BJ (cell line): Measurements from ENCODE around the gene ARHGAP26. TPM values are rescaled to one million over a fixed set of nuclear protein-coding genes. Genes with fewer than 3 reads are reported as not detected.

Source experiments
- CTCF ChIA-PET: fragments of 350-600 bp; formaldehyde crosslinking; extraction: SDS; loops from one replicate; lab custom pipeline; 2021; ENCODE audit warnings: antibody characterized with exemption, inconsistent platforms; lab: Yijun Ruan, JAX
- POLR2A ChIA-PET: fragments of 300-600 bp; sonication (Branson Sonifier 250); formaldehyde crosslinking; extraction: SDS; loops from one replicate; lab custom pipeline; 2021; ENCODE audit warnings: antibody characterized with exemption; lab: Charles Lee
- DNase-seq: peaks from one replicate; pipeline ENCODE4 v3.0.0-alpha.2; 2011; ENCODE audit warnings: low read depth
- H3K27me3 ChIP-seq: 2 replicates; pipeline ENCODE4 v1.6.0; 2011; ENCODE audit warnings: low read length; ENCODE audit not compliant: control insufficient read depth, insufficient read depth
- H3K36me3 ChIP-seq: 2 replicates; pipeline ENCODE4 v1.5.1; 2011; ENCODE audit warnings: low read length; ENCODE audit not compliant: control insufficient read depth, insufficient read depth
- H3K4me3 ChIP-seq: 2 replicates; pipeline ENCODE4 v1.5.1; 2011; ENCODE audit warnings: low read depth, mild to moderate bottlenecking, control low read depth, low read length
- CTCF ChIP-seq: IDR thresholded peaks from 2 replicates; pipeline ENCODE4 v1.5.1; 2011; ENCODE audit warnings: low read depth, mild to moderate bottlenecking, control low read depth, inconsistent platforms, low read length, moderate library complexity; ENCODE audit not compliant: insufficient read depth
- polyA plus RNA-seq: library from polyadenylated mRNA; depleted of rRNA; stranded (reverse); fragments of >200 nt; gene quantifications from 2 replicates; pipeline ENCODE4 v1.2.3, GENCODE V29; 2011

ARHGAP26 gene
- polyA plus RNA-seq, 1 experiment: 4.8 TPM

GRCh38 chr5:142886956-142887355 lies 116.8 kb downstream of the ARHGAP26 start:
- ChIA-PET CTCF (interaction anchor here (1.2 to 26.4 kb wide), 3 partner anchors 36 to 231 kb away, joined by 3 to 1105 read pairs (median 7); no protein-coding TSS in a partner anchor), POLR2A (no interaction called here)
- Histone ChIP-seq H3K36me3 (no peaks in the 10 kb centered on the region), H3K4me3 (no peak overlapping the region), H3K27me3 (no peaks in the 10 kb centered on the region; the same call in 1 of the 2 replicates)
- DNase-seq: no peak
- TF ChIP-seq CTCF: no peak

GRCh38 chr5:142888469-142889085 lies 118.4 kb downstream of the ARHGAP26 start:
- Histone ChIP-seq H3K4me3 (no peak overlapping the region), H3K27me3 (no peaks in the 10 kb centered on the region; the same call in 1 of the 2 replicates), H3K36me3 (no peaks in the 10 kb centered on the region)
- POLR2A ChIA-PET: no interaction called here
- peak; percentile 68 for TF ChIP-seq CTCF
- DNase-seq: no peak
- CTCF ChIA-PET: interaction anchor here (0.6 to 26.4 kb wide), 28 partner anchors 8 to 859 kb away, joined by 3 to 1105 read pairs (median 3); partner anchors contain the start of gene ARHGAP26

GRCh38 chr5:142892021-142892420 lies 121.8 kb downstream of the ARHGAP26 start:
- ChIA-PET POLR2A (no interaction called here), CTCF (interaction anchor here (1.6 to 26.4 kb wide), 3 partner anchors 10 to 933 kb away, joined by 4 to 1105 read pairs (median 26); no protein-coding TSS in a partner anchor)
- no peak for DNase-seq
- Histone ChIP-seq H3K27me3 (no peaks in the 10 kb centered on the region; the same call in 1 of the 2 replicates), H3K4me3 (no peak overlapping the region), H3K36me3 (0 out of 2 replicates have a peak, but pooled peaks cover 1% of the 10 kb centered on the region)
- TF ChIP-seq CTCF: no peak

- 0 out of 2 replicates have a peak, but pooled peaks cover 1% of the 10 kb centered on the region for H3K36me3 ChIP-seq
- CTCF ChIA-PET: interaction anchor here (4.1 kb wide), 1 partner anchor 13 kb away, joined by 26 read pairs; no protein-coding TSS in a partner anchor
- TF ChIP-seq CTCF: no peak
- POLR2A ChIA-PET: no interaction called here
- DNase-seq: no peak
- no peak overlapping the region for H3K4me3 ChIP-seq
- no peaks in the 10 kb centered on the region; the same call in none of the 2 replicates for H3K27me3 ChIP-seq
These were observed 124.1 kb downstream of the ARHGAP26 start for GRCh38 chr5:142894315-142894714.

- CTCF ChIA-PET: no interaction called here
These were observed 124.6 kb downstream of the ARHGAP26 start for GRCh38 chr5:142894749-142895148.

More at GRCh38 chr5:142894749-142895148, 124.6 kb downstream of the ARHGAP26 start:
- no peak for TF ChIP-seq CTCF
- Histone ChIP-seq H3K27me3 (no peaks in the 10 kb centered on the region; the same call in none of the 2 replicates), H3K4me3 (no peak overlapping the region), H3K36me3 (0 out of 2 replicates have a peak, but pooled peaks cover 1% of the 10 kb centered on the region)
- POLR2A ChIA-PET: no interaction called here
- DNase-seq: peak; percentile 73
